Glutamatergic neuron (in vitro differentiated cells): ENCODE measurements around the gene TTBK1. TPM values are rescaled to one million over a fixed set of nuclear protein-coding genes. Genes with fewer than 3 reads are reported as not detected.

Experiments used
- DNase-seq: peaks from one replicate; pipeline ENCODE4 v3.0.0; 2022
- H3K27ac Mint-ChIP-seq: one replicate; pipeline ENCODE4 v1.8.0; 2020; ENCODE audit warnings: mild to moderate bottlenecking, mixed read lengths, inconsistent platforms; ENCODE audit not compliant: unreplicated experiment
- H3K27me3 Mint-ChIP-seq: one replicate; pipeline ENCODE4 v1.8.0; 2020; ENCODE audit warnings: mild to moderate bottlenecking, moderate library complexity, mixed read lengths, inconsistent platforms; ENCODE audit not compliant: unreplicated experiment
- H3K36me3 Mint-ChIP-seq: one replicate; pipeline ENCODE4 v1.8.0; 2020; ENCODE audit warnings: mild to moderate bottlenecking, mixed read lengths, inconsistent platforms; ENCODE audit not compliant: unreplicated experiment
- H3K4me1 Mint-ChIP-seq: one replicate; pipeline ENCODE4 v1.8.0; 2020; ENCODE audit warnings: mild to moderate bottlenecking, low read depth, mixed read lengths, inconsistent platforms; ENCODE audit not compliant: unreplicated experiment
- H3K4me3 Mint-ChIP-seq: one replicate; pipeline ENCODE4 v1.8.0; 2020; ENCODE audit warnings: mild to moderate bottlenecking, mixed read lengths, inconsistent platforms; ENCODE audit not compliant: unreplicated experiment
- H3K9me3 Mint-ChIP-seq: one replicate; pipeline ENCODE4 v1.8.0; 2020; ENCODE audit warnings: mild to moderate bottlenecking, moderate library complexity, mixed read lengths, inconsistent platforms; ENCODE audit not compliant: unreplicated experiment
- total RNA-seq: library from RNA; stranded (reverse); fragmentation: NEBNext Ultra II Directional; extraction: Animal tissue kit (Norgen Biotek cat#: 25700); gene quantifications from one replicate; pipeline ENCODE4 v1.2.1, GENCODE V29; 2021; ENCODE audit not compliant: unreplicated experiment
- TF ChIP-seq, protein P1 (sequence below): fragments of 200-600 bp; sonication (generic); IDR thresholded peaks from one replicate; pipeline ENCODE4 v1.5.0; 2021; ENCODE audit not compliant: partially characterized antibody, unreplicated experiment

TTBK1 gene
- total RNA-seq, 1 donor from 2014 or later, result 47.3 TPM

- Mint-ChIP-seq H3K4me3 (no peak overlapping the region), H3K27me3 (peaks cover 20% of the 10 kb centered on the region), H3K36me3 (peaks cover 13% of the 10 kb centered on the region), H3K9me3 (peaks cover 15% of the 10 kb centered on the region), H3K4me1 (peaks cover 2% of the 10 kb centered on the region), H3K27ac (no peak overlapping the region)
- TF ChIP-seq, protein P1, sequence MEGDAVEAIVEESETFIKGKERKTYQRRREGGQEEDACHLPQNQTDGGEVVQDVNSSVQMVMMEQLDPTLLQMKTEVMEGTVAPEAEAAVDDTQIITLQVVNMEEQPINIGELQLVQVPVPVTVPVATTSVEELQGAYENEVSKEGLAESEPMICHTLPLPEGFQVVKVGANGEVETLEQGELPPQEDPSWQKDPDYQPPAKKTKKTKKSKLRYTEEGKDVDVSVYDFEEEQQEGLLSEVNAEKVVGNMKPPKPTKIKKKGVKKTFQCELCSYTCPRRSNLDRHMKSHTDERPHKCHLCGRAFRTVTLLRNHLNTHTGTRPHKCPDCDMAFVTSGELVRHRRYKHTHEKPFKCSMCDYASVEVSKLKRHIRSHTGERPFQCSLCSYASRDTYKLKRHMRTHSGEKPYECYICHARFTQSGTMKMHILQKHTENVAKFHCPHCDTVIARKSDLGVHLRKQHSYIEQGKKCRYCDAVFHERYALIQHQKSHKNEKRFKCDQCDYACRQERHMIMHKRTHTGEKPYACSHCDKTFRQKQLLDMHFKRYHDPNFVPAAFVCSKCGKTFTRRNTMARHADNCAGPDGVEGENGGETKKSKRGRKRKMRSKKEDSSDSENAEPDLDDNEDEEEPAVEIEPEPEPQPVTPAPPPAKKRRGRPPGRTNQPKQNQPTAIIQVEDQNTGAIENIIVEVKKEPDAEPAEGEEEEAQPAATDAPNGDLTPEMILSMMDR, result no peak
- DNase-seq, result no peak
These were observed 14.3 kb downstream of the TTBK1 start for GRCh38 chr6:43257367-43258145.

- H3K4me3 Mint-ChIP-seq, result no peak overlapping the region
- peaks cover 13% of the 10 kb centered on the region for H3K9me3 Mint-ChIP-seq
- DNase-seq, result no peak
- H3K27ac Mint-ChIP-seq, result no peak overlapping the region
- peaks cover 13% of the 10 kb centered on the region for H3K36me3 Mint-ChIP-seq
- TF ChIP-seq, protein P1, result no peak
- H3K4me1 Mint-ChIP-seq, result peaks cover 2% of the 10 kb centered on the region
- H3K27me3 Mint-ChIP-seq, result peaks cover 16% of the 10 kb centered on the region
These were observed 14.9 kb downstream of the TTBK1 start for GRCh38 chr6:43258180-43258579.

DNA sequence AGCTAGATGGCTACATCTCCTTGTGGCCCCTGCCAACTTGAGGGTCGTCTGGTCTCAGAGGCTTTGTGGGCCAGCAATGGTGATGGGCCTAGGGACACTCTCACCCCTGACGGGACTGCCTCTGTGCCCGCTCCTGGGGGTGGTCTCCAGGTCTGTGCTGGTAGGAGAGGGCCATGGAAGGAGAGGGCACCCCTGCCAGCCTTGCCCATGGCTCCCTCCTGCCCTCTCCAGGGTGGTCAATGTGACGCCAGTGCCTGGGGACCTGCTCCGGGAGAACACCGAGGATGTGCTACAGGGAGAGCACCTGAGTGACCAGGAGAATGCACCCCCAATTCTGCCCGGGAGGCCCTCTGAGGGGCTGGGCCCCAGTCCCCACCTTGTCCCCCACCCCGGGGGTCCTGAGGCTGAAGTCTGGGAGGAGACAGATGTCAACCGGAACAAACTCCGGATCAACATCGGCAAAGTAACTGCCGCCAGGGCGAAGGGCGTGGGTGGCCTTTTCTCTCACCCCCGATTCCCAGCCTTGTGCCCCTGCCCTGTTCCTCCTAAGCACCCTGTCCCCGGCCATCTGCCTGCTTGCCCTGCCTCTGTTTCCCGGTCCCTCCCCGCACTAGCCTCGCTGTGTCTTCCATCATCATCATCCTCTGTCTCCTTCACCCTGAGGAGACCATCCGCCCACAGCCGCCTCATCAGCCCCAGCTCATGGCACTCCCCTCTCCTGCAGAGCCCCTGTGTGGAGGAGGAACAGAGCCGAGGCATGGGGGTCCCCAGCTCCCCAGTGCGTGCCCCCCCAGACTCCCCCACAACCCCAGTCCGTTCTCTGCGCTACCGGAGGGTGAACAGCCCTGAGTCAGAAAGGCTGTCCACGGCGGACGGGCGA, 15.8 kb downstream of the TTBK1 start:
- TF ChIP-seq, protein P1, result no peak
- Mint-ChIP-seq H3K27ac (no peak overlapping the region), H3K27me3 (peaks cover 18% of the 10 kb centered on the region), H3K4me1 (peaks cover 2% of the 10 kb centered on the region), H3K36me3 (peaks cover 13% of the 10 kb centered on the region), H3K9me3 (peaks cover 13% of the 10 kb centered on the region), H3K4me3 (no peak overlapping the region)
- no peak for DNase-seq

DNA sequence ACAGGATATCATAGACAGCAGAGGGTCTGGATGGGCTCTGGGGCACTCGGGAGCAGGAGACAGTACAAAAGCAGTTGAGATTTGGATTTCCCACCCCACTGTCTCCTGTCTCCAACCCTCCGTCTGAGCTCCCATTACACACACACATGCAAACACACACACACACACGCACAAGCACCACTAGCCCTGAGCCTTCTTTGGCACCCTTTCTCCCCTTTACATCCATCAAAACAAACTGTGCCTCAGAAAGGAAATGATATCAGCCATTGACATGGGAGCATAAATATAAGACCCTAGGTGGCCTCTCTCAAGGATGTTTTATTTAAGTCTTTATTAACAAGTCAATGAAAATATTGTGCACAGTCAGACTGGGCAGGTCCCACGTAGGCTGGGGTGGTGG, 17.5 kb downstream of the TTBK1 start:
- Mint-ChIP-seq H3K9me3 (peaks cover 11% of the 10 kb centered on the region), H3K36me3 (peaks cover 8% of the 10 kb centered on the region), H3K4me1 (peaks cover under 1% of the 10 kb centered on the region), H3K27me3 (peaks cover 19% of the 10 kb centered on the region), H3K27ac (no peak overlapping the region), H3K4me3 (no peak overlapping the region)
- TF ChIP-seq, protein P1, result no peak
- DNase-seq, result no peak
